Subcutaneous adipose tissue (tissue), 4 donors: ENCODE results near the gene MOSPD3. TPM values are rescaled to one million over a fixed set of nuclear protein-coding genes. Genes with fewer than 3 reads are reported as not detected.

ENCODE experiments used
- CTCF ChIP-seq: fragments of 450-650 bp; IDR thresholded peaks from one replicate; pipeline ENCODE4 v1.5.1; 2016; ENCODE audit warnings: low read depth, mild to moderate bottlenecking, control low read depth, antibody characterized with exemption, moderate library complexity
- total RNA-seq, 4 donors: library from RNA; depleted of rRNA; stranded (reverse); fragments of >200 nt; gene quantifications; one replicate each; pipeline ENCODE4 v1.1.0, GENCODE V29; 2016

The MOSPD3 gene
- total RNA-seq, 4 donors from 2014 or later = 4.8 to 15.3 (median 11.7) TPM

- TF ChIP-seq CTCF = no peak
Measured at GRCh38 chr7:100589341-100589947, 22.9 kb upstream of the MOSPD3 start.

DNA sequence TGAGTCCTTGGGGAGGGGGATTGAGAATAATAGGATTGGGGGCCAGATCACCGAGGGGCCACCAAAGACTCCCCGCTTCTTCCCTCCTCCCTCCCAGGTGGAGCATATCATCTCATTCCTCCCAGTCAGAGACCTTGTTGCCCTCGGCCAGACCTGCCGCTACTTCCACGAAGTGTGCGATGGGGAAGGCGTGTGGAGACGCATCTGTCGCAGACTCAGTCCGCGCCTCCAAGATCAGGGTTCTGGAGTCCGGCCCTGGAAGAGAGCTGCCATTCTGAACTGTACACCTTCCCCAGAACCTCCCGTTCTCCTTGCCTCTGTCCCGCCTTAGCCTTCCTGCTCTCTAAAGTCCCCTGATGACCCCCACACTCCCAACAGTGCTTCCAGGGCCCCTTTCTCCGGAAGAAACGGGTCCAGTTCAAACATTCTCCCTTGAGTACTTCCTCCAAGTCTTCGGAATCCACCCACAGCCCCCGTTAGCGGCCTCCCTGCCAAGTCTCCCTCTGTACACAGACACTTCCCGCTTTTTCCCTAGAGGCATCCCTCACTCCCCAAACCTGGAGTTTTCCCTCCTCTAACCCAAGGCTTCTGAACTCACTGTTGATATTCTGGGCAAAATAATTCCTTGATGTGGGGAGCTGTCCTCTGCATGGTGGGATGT lies 22.1 kb upstream of the MOSPD3 start:
- no peak for TF ChIP-seq CTCF

DNA sequence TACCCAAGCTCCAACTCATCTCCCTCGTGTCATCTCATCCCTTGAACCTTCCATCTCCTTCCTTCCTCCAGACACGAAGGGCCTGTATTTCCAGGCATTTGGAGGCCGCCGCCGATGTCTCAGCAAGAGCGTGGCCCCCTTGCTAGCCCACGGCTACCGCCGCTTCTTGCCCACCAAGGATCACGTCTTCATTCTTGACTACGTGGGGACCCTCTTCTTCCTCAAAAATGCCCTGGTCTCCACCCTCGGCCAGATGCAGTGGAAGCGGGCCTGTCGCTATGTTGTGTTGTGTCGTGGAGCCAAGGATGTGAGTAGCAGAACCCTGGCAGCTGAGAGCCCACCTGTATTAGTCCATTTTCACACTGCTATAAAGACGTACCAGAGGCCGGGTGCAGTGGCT lies 20.7 kb upstream of the MOSPD3 start:
- TF ChIP-seq CTCF = no peak

DNA sequence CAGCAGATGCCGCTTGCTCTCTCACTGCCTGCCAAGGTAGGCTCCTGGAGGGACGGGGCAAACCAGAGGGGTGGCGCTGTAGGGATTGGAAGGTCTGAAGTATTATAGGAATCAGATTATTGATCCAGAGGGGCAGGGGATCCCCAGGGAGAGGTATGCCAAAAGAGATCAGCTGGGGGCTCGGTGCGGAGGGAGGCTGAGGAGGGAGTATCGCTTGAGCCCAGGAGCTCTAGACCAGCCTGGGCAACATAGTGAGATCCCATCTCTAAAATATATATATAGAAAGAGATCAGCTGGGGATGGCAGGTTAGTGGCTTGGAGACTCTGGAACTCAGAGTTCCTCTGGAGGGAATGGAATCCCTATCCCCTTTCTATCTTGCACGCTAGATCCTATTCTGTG lies 17.2 kb upstream of the MOSPD3 start:
- no peak for TF ChIP-seq CTCF

GRCh38 chr7:100598425-100598824 lies 13.9 kb upstream of the MOSPD3 start:
- TF ChIP-seq CTCF = no peak

- TF ChIP-seq CTCF = no peak
Measured at GRCh38 chr7:100599911-100600729, 12.2 kb upstream of the MOSPD3 start.

GRCh38 chr7:100600730-100601038 lies 11.7 kb upstream of the MOSPD3 start:
- no peak for TF ChIP-seq CTCF
